Measurements from ENCODE around the gene ZNF195.
"Not testable (repeated sequence)": the region's sequence is repeated elsewhere in the genome, so short reads cannot be mapped to it uniquely, and the experiment has no call there.

DNA sequence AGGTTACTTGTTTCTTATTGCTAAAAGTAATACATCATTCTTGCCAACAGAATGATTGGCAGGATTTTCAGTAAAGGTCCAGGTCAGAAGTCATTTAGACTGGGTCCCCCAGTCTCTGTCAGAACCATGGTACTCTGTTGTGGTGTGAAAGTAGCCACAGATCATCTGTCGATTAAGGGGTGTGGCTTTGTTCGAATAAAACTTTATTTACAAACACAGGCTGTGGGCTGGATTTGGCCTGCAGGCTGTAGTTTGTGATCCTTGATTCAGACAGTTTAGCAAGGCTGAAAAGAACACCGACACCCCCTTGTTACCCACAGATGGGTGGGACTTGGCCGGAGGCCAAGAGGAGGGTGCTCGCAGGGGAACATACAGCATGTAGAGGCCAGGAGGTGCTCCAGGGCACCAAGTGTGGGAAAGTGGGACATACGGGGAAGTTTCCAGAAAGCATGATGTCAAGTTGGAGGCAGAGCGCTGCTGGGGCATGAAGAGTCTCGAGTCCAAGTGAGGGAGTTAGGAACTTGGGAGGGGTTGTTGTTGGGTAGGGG lies 29.2 kb upstream of the ZNF195 start:
- TF ChIP-seq, protein P1, sequence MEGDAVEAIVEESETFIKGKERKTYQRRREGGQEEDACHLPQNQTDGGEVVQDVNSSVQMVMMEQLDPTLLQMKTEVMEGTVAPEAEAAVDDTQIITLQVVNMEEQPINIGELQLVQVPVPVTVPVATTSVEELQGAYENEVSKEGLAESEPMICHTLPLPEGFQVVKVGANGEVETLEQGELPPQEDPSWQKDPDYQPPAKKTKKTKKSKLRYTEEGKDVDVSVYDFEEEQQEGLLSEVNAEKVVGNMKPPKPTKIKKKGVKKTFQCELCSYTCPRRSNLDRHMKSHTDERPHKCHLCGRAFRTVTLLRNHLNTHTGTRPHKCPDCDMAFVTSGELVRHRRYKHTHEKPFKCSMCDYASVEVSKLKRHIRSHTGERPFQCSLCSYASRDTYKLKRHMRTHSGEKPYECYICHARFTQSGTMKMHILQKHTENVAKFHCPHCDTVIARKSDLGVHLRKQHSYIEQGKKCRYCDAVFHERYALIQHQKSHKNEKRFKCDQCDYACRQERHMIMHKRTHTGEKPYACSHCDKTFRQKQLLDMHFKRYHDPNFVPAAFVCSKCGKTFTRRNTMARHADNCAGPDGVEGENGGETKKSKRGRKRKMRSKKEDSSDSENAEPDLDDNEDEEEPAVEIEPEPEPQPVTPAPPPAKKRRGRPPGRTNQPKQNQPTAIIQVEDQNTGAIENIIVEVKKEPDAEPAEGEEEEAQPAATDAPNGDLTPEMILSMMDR (IDR thresholded peaks at IDR 0.05; ENCODE audit: low read length), result not testable (repeated sequence)
- not testable (repeated sequence) for TF ChIP-seq EZH2 (optimal IDR thresholded peaks at IDR 0.05; ENCODE audit: low read depth, low read length); EZH2phosphoT487 (IDR thresholded peaks at IDR 0.05; ENCODE audit: low read length)
